IPS-20b (cell line): ENCODE measurements around the gene FRMD1.

ENCODE experiments used
- H3K27ac ChIP-seq: one replicate; pipeline ENCODE4 v1.5.1; 2013; ENCODE audit warnings: low read length
- H3K27me3 ChIP-seq: 2 replicates; pipeline ENCODE4 v1.6.1; 2013; ENCODE audit warnings: mild to moderate bottlenecking, low read length, inconsistent platforms; ENCODE audit not compliant: insufficient read depth
- H3K36me3 ChIP-seq: 2 replicates; pipeline ENCODE4 v1.6.1; 2013; ENCODE audit warnings: low read depth, mild to moderate bottlenecking, inconsistent platforms, low read length, moderate library complexity; ENCODE audit not compliant: insufficient read depth
- H3K4me1 ChIP-seq: 2 replicates; pipeline ENCODE4 v1.6.1; 2013; ENCODE audit warnings: mild to moderate bottlenecking, control low read depth, inconsistent platforms, low read length, moderate library complexity; ENCODE audit not compliant: insufficient read depth
- H3K4me3 ChIP-seq: 2 replicates; pipeline ENCODE4 v1.5.1; 2013; ENCODE audit warnings: mild to moderate bottlenecking, low read length, inconsistent platforms
- H3K9ac ChIP-seq: 2 replicates; pipeline ENCODE4 v1.6.1; 2013; ENCODE audit warnings: low read depth, mild to moderate bottlenecking, inconsistent platforms, low read length, moderate library complexity
- H3K9me3 ChIP-seq: 2 replicates; pipeline ENCODE4 v1.6.1; 2013; ENCODE audit warnings: mild to moderate bottlenecking, low read depth, low read length, inconsistent platforms; ENCODE audit not compliant: insufficient read depth

Gene FRMD1

GRCh38 chr6:168012431-168013249 lies 66.4 kb downstream of the FRMD1 start:
- Histone ChIP-seq H3K9me3 (peaks cover 14% of the 10 kb centered on the region), H3K36me3 (no peaks in the 10 kb centered on the region), H3K9ac (no peak overlapping the region), H3K4me1 (peaks cover 3% of the 10 kb centered on the region; the same call in 1 of the 2 replicates), H3K4me3 (no peak overlapping the region), H3K27ac (no peak overlapping the region), H3K27me3 (no peaks in the 10 kb centered on the region)

- no peaks in the 10 kb centered on the region for H3K36me3 ChIP-seq
- H3K4me1 ChIP-seq: no peaks in the 10 kb centered on the region
- peaks cover 14% of the 10 kb centered on the region for H3K9me3 ChIP-seq
- no peaks in the 10 kb centered on the region for H3K27me3 ChIP-seq
- no peak overlapping the region for H3K9ac ChIP-seq
- H3K4me3 ChIP-seq: no peak overlapping the region
- H3K27ac ChIP-seq: no peak overlapping the region
Measured at GRCh38 chr6:168011291-168011690, 67.7 kb downstream of the FRMD1 start.

DNA sequence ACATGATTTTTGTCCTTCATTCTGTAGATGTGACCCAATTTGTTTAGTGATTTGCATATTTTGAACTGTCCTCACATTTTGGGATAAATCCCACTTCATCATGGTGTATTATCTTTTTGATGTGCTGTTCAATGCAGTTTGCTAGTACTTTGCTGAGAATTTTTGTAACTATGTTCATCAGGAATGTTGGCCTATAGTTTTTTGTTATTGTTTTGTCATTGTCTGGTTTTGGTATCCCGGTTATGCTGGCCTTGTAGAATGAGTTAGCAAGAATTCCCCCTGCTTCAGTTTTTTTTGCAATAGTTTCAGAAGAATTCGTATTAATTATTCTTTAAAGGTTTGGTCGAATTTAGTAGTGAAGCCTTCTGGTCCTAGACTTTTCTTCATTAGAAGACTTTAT lies 69.7 kb downstream of the FRMD1 start:
- Histone ChIP-seq H3K4me1 (no peaks in the 10 kb centered on the region), H3K27me3 (no peaks in the 10 kb centered on the region), H3K27ac (no peak overlapping the region), H3K36me3 (no peaks in the 10 kb centered on the region), H3K9ac (no peak overlapping the region), H3K4me3 (no peak overlapping the region), H3K9me3 (peaks cover 14% of the 10 kb centered on the region)

DNA sequence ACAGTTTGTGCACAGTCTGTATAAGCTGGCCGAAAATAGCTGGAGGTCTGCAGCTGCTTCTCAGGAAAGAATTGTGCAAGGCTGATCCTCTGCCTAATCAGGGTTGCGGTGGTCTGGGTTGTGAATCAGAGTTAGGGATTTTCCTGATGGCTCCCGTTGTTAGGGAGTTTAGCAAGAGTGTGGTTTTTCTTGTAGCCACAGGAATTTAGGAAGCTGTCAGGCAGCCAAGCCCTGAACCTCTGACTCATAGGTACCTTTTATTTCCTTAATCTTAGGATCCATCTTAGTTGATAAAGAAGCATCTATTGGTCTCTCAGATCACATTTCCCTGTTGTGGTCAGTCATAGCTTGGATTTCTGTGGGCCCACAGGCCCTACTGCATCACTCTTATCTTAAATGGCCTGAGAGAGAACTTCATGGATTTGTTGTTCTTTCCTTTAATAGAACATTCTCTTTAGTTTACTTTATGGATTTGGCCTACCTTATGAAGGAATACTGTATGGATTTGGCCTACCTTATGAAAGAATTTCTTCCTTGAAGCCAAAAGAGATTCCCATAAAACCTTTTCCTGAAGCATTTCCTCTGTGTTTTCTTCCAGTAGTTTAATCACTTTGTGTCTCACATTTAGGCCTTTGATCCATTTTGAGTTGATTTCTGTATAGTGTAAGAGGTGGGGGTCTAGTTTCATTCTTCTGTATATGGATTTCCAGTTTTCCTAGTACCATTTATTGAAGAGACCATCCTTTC lies 71.2 kb downstream of the FRMD1 start:
- H3K4me1 ChIP-seq: no peaks in the 10 kb centered on the region
- H3K27ac ChIP-seq: no peak overlapping the region
- H3K36me3 ChIP-seq: no peaks in the 10 kb centered on the region
- no peaks in the 10 kb centered on the region for H3K27me3 ChIP-seq
- no peak overlapping the region for H3K4me3 ChIP-seq
- H3K9me3 ChIP-seq: peaks cover 14% of the 10 kb centered on the region
- H3K9ac ChIP-seq: no peak overlapping the region

DNA sequence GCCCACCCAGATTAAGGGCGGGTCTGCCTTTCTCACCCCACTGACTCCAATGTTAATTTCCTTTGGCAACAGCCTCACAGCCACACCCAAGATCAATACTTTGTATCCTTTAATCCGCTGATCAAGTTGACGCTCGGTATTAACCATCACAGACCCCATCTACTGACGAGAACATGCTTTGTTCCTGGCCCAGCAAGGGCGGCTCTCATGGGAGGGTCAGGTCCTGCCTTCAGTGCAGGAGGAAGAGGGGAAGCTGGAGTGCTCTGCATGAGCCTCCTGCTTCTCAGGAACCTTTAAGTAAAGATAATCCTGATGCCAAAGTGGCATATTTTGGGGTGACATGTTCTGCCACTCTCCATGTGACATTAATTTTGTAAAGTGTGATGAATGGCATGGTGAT lies 73.2 kb downstream of the FRMD1 start:
- no peak overlapping the region for H3K9ac ChIP-seq

DNA sequence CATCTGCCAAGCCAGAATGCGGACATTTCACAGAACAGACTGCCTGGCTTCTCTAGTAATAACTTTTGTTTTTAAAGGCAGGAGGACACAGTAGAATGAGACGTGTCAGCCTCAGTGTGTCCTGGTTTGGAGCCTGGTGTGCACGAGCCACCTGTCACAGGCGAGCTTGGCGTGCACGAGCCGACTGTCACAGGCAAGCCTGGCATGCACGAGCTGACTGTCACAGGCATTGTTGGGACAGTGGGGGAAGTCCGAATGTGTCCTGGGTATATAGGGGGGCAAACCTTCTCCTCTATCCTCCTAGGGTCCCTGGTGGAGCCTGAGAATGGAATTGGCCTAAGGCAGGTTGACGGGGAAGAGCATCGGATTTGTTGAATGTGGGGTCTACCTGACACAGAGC lies 74.1 kb downstream of the FRMD1 start:
- Histone ChIP-seq H3K27me3 (no peaks in the 10 kb centered on the region), H3K4me1 (no peaks in the 10 kb centered on the region), H3K9me3 (no peaks in the 10 kb centered on the region), H3K4me3 (no peak overlapping the region), H3K9ac (no peak overlapping the region), H3K27ac (no peak overlapping the region), H3K36me3 (no peaks in the 10 kb centered on the region)

More for the DNA sequence above, 73.2 kb downstream of the FRMD1 start:
- no peak overlapping the region for H3K4me3 ChIP-seq
- no peaks in the 10 kb centered on the region for H3K4me1 ChIP-seq
- H3K27ac ChIP-seq: no peak overlapping the region
- peaks cover 5% of the 10 kb centered on the region for H3K9me3 ChIP-seq
- H3K27me3 ChIP-seq: no peaks in the 10 kb centered on the region
- H3K36me3 ChIP-seq: no peaks in the 10 kb centered on the region

GRCh38 chr6:168004023-168004422 lies 75.0 kb downstream of the FRMD1 start:
- Histone ChIP-seq H3K27me3 (no peaks in the 10 kb centered on the region), H3K4me3 (no peak overlapping the region), H3K9ac (no peak overlapping the region), H3K4me1 (no peaks in the 10 kb centered on the region), H3K27ac (no peak overlapping the region), H3K9me3 (no peaks in the 10 kb centered on the region), H3K36me3 (no peaks in the 10 kb centered on the region)
